K562 (cell line): Measurements from ENCODE around the gene KAZN. TPM values are rescaled to one million over a fixed set of nuclear protein-coding genes. Genes with fewer than 3 reads are reported as not detected.
A peak's percentile ranks its signal among the peaks of the same experiment; 100 is the strongest.

Experiments
- ATAC-seq: fragments of 200-7000 bp; cut with Tn5 transposase; 3 replicates; pipeline ENCODE4 v1.9.1; 2020; ENCODE audit warnings: moderate library complexity
- BruUV-seq: library from RNA; stranded (reverse); fragments of 400-500 nt; replicated peaks from 2 replicates; lab custom pipeline; 2021; lab: Mats Ljungman, UMichigan
- CTCF ChIA-PET: fragments of 300-600 bp; formaldehyde crosslinking; extraction: SDS; loops from one replicate; lab custom pipeline; 2021; ENCODE audit warnings: low intra/inter-chr PET ratio; lab: Yijun Ruan, JAX
- POLR2A ChIA-PET: fragments of 300-600, 350-650 bp; sonication (Branson Sonifier 250); formaldehyde crosslinking; extraction: SDS; loops from one replicate; lab custom pipeline; 2021; ENCODE audit warnings: antibody characterized with exemption, inconsistent platforms; lab: Yijun Ruan, JAX
- DNase-seq, 4 experiments: peaks; one replicate each; pipeline versions ENCODE4 v3.0.0 to v3.0.0-alpha.2; 2011 to 2018; ENCODE audit warnings: low spot score in 3 of 4, mixed read lengths in 3 of 4; ENCODE audit errors: extremely low read depth in 1 of 4
- FAIRE-seq: peaks from 2 replicates; lab custom pipeline; 2011; peaks lifted over from hg19 to GRCh38; lab: Jason Lieb, UNC
- H2AFZ ChIP-seq: 2 replicates; pipeline ENCODE4 v1.6.0; 2011; ENCODE audit warnings: low read depth, low read length, control low read depth, inconsistent platforms
- H3K27ac ChIP-seq: fragments of 200-600 bp; 3 replicates; pipeline ENCODE4 v1.8.0; 2011; ENCODE audit warnings: low read depth, mild to moderate bottlenecking, control low read depth, inconsistent platforms, low read length, moderate library complexity, mixed read lengths; ENCODE audit errors: extremely low read depth
- H3K27me3 ChIP-seq, 2 experiments: fragments of 300-600 bp in 1 of 2; 2 replicates in 1 of 2; 3 replicates in 1 of 2; pipeline versions ENCODE4 v1.6.0 to v1.8.0; 2011; ENCODE audit warnings: inconsistent platforms in 2 of 2, low read length in 2 of 2, mild to moderate bottlenecking in 1 of 2, mixed read lengths in 1 of 2, moderate library complexity in 1 of 2; ENCODE audit not compliant: control insufficient read depth in 2 of 2, insufficient read depth in 2 of 2
- H3K36me3 ChIP-seq: fragments of 300-600 bp; 3 replicates; pipeline ENCODE4 v1.8.0; 2011; ENCODE audit warnings: mild to moderate bottlenecking, low read length, inconsistent platforms; ENCODE audit not compliant: control insufficient read depth, insufficient read depth
- H3K4me1 ChIP-seq, 2 experiments: fragments of 200-600 bp in 1 of 2; replicated peaks in 1 of 2; 2 replicates in 1 of 2; 3 replicates in 1 of 2; pipeline versions ENCODE4 v1.5.1 to v1.8.0; 2011; ENCODE audit warnings: inconsistent platforms in 2 of 2, low read length in 2 of 2, mild to moderate bottlenecking in 1 of 2, mixed read lengths in 1 of 2, moderate library complexity in 1 of 2; ENCODE audit not compliant: control insufficient read depth in 2 of 2, insufficient read depth in 2 of 2
- H3K4me2 ChIP-seq: 2 replicates; pipeline ENCODE4 v1.6.1; 2011; ENCODE audit warnings: low read length, control low read depth, inconsistent platforms, mixed read lengths; ENCODE audit not compliant: insufficient read depth
- H3K4me3 ChIP-seq: fragments of 200-600 bp; sonication (generic), shearing (Covaris generic); 2 replicates; pipeline ENCODE4 v1.5.1; 2016; ENCODE audit warnings: control low read depth, inconsistent platforms
- H3K79me2 ChIP-seq: fragments of 200-600 bp; 3 replicates; pipeline ENCODE4 v1.8.0; 2011; ENCODE audit warnings: low read length, inconsistent platforms; ENCODE audit not compliant: control insufficient read depth, insufficient read depth
- H3K9ac ChIP-seq, 2 experiments: 2 replicates each; pipeline versions ENCODE4 v1.6.0 to v1.6.1; 2011; ENCODE audit warnings: low read depth in 2 of 2, low read length in 2 of 2, control low read depth in 1 of 2, inconsistent platforms in 1 of 2, mild to moderate bottlenecking in 1 of 2, mixed read lengths in 1 of 2; ENCODE audit not compliant: insufficient read depth in 1 of 2
- H3K9me1 ChIP-seq: one replicate; pipeline ENCODE4 v1.6.0; 2011; ENCODE audit warnings: inconsistent platforms, mild to moderate bottlenecking, low read length, moderate library complexity; ENCODE audit not compliant: control insufficient read depth, insufficient read depth
- H3K9me3 ChIP-seq: replicated peaks from 2 replicates; pipeline ENCODE4 v1.5.1; 2011; ENCODE audit warnings: low read depth, low read length, inconsistent platforms; ENCODE audit not compliant: control insufficient read depth, insufficient read depth
- H4K20me1 ChIP-seq: replicated peaks from 2 replicates; pipeline ENCODE4 v1.6.1; 2011; ENCODE audit warnings: low read length, inconsistent platforms, mixed read lengths; ENCODE audit not compliant: control insufficient read depth, insufficient read depth
- FOXK1 ChIP-seq: sonication (generic); formaldehyde crosslinking; IDR thresholded peaks from 2 replicates; pipeline ENCODE4 v1.8.0; 2022; ENCODE audit warnings: missing genetic modification reagents, mild to moderate bottlenecking, borderline replicate concordance
- JUNB ChIP-seq: fragments of 450-650 bp; formaldehyde crosslinking; conservative IDR thresholded peaks from 2 replicates; pipeline ENCODE4 v1.4.0; 2020; ENCODE audit warnings: mild to moderate bottlenecking
- KDM1A ChIP-seq, 2 experiments: fragments of 450-650 bp; IDR thresholded peaks; 2 replicates each; pipeline ENCODE4 v1.6.1; 2016; ENCODE audit warnings: mild to moderate bottlenecking in 2 of 2
- NEUROD1 ChIP-seq: fragments of 150-350 bp; IDR thresholded peaks from 2 replicates; pipeline ENCODE4 v1.6.1; 2014; ENCODE audit warnings: borderline replicate concordance, low read length, low read depth; ENCODE audit not compliant: partially characterized antibody
- SAFB2 ChIP-seq: fragments of 200-400 bp; formaldehyde crosslinking; IDR thresholded peaks from 2 replicates; pipeline ENCODE4 v1.6.1; 2018; ENCODE audit warnings: borderline replicate concordance, low read length, low read depth, moderate library complexity; ENCODE audit not compliant: severe bottlenecking
- ZKSCAN1 ChIP-seq: fragments of 150-350 bp; IDR thresholded peaks from 2 replicates; pipeline ENCODE4 v1.6.1; 2016; ENCODE audit warnings: low read depth, low read length
- ZNF224 ChIP-seq: sonication (generic); formaldehyde crosslinking; IDR thresholded peaks from 2 replicates; pipeline ENCODE4 v1.8.0; 2022; ENCODE audit warnings: mild to moderate bottlenecking, missing genetic modification reagents
- ZNF253 ChIP-seq: fragments of 250-450 bp; sonication (Bioruptor Pico); conservative IDR thresholded peaks from 2 replicates; pipeline ENCODE4 v1.6.1; 2021; ENCODE audit warnings: mild to moderate bottlenecking
- ZNF282 ChIP-seq: sonication (generic); formaldehyde crosslinking; IDR thresholded peaks from 2 replicates; pipeline ENCODE4 v1.8.1; 2023; ENCODE audit warnings: missing genetic modification reagents
- ZNF695 ChIP-seq: fragments of 450-650 bp; formaldehyde crosslinking; IDR thresholded peaks from 2 replicates; pipeline ENCODE4 v1.4.0; 2020; ENCODE audit warnings: mild to moderate bottlenecking, moderate library complexity
- WGBS: fragments of 100-300 bp; shearing (Covaris generic); methylation state at CpG from one replicate; pipeline ENCODE4 v1.1.6; 2016; ENCODE audit warnings: low coverage, mixed read lengths; ENCODE audit not compliant: insufficient coverage; ENCODE audit errors: missing lambda C conversion rate; 5-methylcytosine and 5-hydroxymethylcytosine counted together
- in situ Hi-C: fragments of 300-500 bp; cut with MboI; formaldehyde crosslinking; loops from 4 replicates; pipeline ENCODE4 v1.15.0; 2018; ENCODE audit warnings: inconsistent platforms, mixed read lengths
- intact Hi-C: fragments of 100-400 bp; cut with micrococcal nuclease; formaldehyde crosslinking; loops from 2 replicates; pipeline ENCODE4 v1.14.2; 2022
- polyA plus RNA-seq, 8 experiments: library from polyadenylated mRNA; depleted of rRNA in 4 of 8; stranded (reverse) in 5 of 8; unstranded in 3 of 8; fragments of >200 nt; fragmentation: Nextera tagmentation in 2 of 8; fragmentation: Illumina TruSeq in 1 of 8; extraction: Ambion mirVana in 2 of 8; extraction: Trizol in 1 of 8; gene quantifications; 2 replicates each; pipeline versions ENCODE4 v1.2.1 to v1.2.3, GENCODE V29; 2011 to 2014; ENCODE audit warnings: inconsistent platforms in 1 of 8, missing spikeins in 1 of 8
- total RNA-seq, 7 experiments: library from RNA; depleted of rRNA in 6 of 7; stranded (reverse); fragments of >200 nt in 6 of 7; fragmentation: Illumina TruSeq in 2 of 7; extraction: Trizol in 2 of 7; gene quantifications; 2 replicates each; pipeline versions ENCODE4 v1.2.1 to v1.2.3, GENCODE V29; 2011 to 2021; ENCODE audit warnings: low replicate concordance in 1 of 7
- TF ChIP-seq, protein P1 (sequence below): fragments of 250-450 bp; sonication (Bioruptor Pico); IDR thresholded peaks from 2 replicates; pipeline ENCODE4 v1.8.0; 2021; ENCODE audit warnings: moderate library complexity, mild to moderate bottlenecking, inconsistent platforms
- TF ChIP-seq, protein P2 (sequence below): sonication (generic); formaldehyde crosslinking; IDR thresholded peaks from 2 replicates; pipeline ENCODE4 v1.8.1; 2023; ENCODE audit warnings: missing genetic modification reagents, mild to moderate bottlenecking, borderline replicate concordance
- TF ChIP-seq, protein P3 (sequence below): fragments of 450-650 bp; formaldehyde crosslinking; IDR thresholded peaks from 2 replicates; pipeline ENCODE4 v1.4.0; 2022; ENCODE audit warnings: mild to moderate bottlenecking, moderate library complexity
- TF ChIP-seq, protein P4 (sequence below): fragments of 250-450 bp; sonication (Bioruptor Pico); IDR thresholded peaks from 2 replicates; pipeline ENCODE4 v1.5.1; 2021; ENCODE audit warnings: mild to moderate bottlenecking

KAZN gene
- total and polyA plus RNA-seq, 9 of the 15 experiments (the other 6 are each of a cell fraction or from before 2014, with no cell fraction given): 2.1 to 21.6 (median 5.4) TPM

DNA sequence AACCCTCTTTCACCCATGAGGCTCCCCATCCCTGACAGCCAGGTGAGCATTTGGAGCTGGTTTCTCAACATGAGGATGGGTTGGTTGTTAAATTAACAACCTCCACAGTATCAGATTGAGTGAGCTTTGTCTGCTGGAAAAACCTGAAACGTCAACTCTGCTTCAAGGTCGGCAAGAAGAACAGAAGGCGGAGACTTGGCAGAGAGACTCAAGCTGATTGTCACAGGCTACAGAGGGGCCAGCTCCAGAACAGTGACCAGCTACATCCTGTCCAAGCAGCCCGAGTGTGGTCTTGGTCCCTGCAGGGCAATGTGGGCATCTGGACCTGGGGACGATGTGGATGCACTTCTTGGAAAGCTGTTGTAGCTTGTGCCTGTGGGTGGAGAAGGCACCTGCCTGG lies 518.5 kb downstream of the KAZN start:
- WGBS: 2% methylated on average over 5 of the region's 5 CpGs
- POLR2A ChIA-PET: interaction anchor here (0.6 to 1.6 kb wide), 3 partner anchors 12 to 507 kb away, joined by 4 to 6 read pairs (median 4); no protein-coding TSS in a partner anchor
- Histone ChIP-seq H3K27me3 (peaks cover 47 to 78% of the 10 kb centered on the region in 2 experiments), H3K9me1 (no peaks in the 10 kb centered on the region), H3K9me3 (no peaks in the 10 kb centered on the region), H3K27ac (no peak overlapping the region), H2AFZ (no peak overlapping the region), H3K9ac (0 out of 4 replicates have a peak overlapping the region, but pooled peaks of 1 of the 2 experiments have one; percentile 29), H4K20me1 (peaks cover 9% of the 10 kb centered on the region), H3K4me3 (no peak overlapping the region), H3K36me3 (no peaks in the 10 kb centered on the region), H3K4me1 (no peaks in the 10 kb centered on the region), H3K79me2 (no peaks in the 10 kb centered on the region), H3K4me2 (no peak overlapping the region)
- CTCF ChIA-PET: no interaction called here
- intact Hi-C loops (no loop called here), in situ Hi-C loops (no loop called here)
- TF ChIP-seq SAFB2: no peak
- TF ChIP-seq JUNB (CRISPR knock-in tag): no peak
- TF ChIP-seq, protein P1, sequence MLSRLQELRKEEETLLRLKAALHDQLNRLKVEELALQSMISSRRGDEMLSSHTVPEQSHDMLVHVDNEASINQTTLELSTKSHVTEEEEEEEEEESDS (CRISPR knock-in tag): no peak
- TF ChIP-seq, protein P2, sequence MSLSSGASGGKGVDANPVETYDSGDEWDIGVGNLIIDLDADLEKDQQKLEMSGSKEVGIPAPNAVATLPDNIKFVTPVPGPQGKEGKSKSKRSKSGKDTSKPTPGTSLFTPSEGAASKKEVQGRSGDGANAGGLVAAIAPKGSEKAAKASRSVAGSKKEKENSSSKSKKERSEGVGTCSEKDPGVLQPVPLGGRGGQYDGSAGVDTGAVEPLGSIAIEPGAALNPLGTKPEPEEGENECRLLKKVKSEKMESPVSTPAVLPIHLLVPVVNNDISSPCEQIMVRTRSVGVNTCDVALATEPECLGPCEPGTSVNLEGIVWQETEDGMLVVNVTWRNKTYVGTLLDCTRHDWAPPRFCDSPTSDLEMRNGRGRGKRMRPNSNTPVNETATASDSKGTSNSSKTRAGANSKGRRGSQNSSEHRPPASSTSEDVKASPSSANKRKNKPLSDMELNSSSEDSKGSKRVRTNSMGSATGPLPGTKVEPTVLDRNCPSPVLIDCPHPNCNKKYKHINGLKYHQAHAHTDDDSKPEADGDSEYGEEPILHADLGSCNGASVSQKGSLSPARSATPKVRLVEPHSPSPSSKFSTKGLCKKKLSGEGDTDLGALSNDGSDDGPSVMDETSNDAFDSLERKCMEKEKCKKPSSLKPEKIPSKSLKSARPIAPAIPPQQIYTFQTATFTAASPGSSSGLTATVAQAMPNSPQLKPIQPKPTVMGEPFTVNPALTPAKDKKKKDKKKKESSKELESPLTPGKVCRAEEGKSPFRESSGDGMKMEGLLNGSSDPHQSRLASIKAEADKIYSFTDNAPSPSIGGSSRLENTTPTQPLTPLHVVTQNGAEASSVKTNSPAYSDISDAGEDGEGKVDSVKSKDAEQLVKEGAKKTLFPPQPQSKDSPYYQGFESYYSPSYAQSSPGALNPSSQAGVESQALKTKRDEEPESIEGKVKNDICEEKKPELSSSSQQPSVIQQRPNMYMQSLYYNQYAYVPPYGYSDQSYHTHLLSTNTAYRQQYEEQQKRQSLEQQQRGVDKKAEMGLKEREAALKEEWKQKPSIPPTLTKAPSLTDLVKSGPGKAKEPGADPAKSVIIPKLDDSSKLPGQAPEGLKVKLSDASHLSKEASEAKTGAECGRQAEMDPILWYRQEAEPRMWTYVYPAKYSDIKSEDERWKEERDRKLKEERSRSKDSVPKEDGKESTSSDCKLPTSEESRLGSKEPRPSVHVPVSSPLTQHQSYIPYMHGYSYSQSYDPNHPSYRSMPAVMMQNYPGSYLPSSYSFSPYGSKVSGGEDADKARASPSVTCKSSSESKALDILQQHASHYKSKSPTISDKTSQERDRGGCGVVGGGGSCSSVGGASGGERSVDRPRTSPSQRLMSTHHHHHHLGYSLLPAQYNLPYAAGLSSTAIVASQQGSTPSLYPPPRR (CRISPR knock-in tag): no peak
- TF ChIP-seq ZKSCAN1: no peak
- TF ChIP-seq, protein P3, sequence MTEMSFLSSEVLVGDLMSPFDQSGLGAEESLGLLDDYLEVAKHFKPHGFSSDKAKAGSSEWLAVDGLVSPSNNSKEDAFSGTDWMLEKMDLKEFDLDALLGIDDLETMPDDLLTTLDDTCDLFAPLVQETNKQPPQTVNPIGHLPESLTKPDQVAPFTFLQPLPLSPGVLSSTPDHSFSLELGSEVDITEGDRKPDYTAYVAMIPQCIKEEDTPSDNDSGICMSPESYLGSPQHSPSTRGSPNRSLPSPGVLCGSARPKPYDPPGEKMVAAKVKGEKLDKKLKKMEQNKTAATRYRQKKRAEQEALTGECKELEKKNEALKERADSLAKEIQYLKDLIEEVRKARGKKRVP (CRISPR knock-in tag): no peak
- TF ChIP-seq ZNF224 (CRISPR knock-in tag): no peak
- no peak for TF ChIP-seq ZNF282 (CRISPR knock-in tag)
- TF ChIP-seq ZNF253 (CRISPR knock-in tag): no peak
- TF ChIP-seq, protein P4, sequence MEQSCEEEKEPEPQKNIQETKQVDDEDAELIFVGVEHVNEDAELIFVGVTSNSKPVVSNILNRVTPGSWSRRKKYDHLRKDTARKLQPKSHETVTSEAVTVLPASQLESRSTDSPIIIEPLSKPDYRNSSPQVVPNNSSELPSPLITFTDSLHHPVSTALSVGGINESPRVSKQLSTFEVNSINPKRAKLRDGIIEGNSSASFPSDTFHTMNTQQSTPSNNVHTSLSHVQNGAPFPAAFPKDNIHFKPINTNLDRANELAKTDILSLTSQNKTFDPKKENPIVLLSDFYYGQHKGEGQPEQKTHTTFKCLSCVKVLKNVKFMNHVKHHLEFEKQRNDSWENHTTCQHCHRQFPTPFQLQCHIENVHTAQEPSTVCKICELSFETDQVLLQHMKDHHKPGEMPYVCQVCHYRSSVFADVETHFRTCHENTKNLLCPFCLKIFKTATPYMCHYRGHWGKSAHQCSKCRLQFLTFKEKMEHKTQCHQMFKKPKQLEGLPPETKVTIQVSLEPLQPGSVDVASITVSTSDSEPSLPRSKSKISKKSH (CRISPR knock-in tag): no peak
- no peak for TF ChIP-seq ZNF695
- no peak for TF ChIP-seq FOXK1
- no peak for TF ChIP-seq NEUROD1
- no peak for TF ChIP-seq KDM1A (IDR thresholded peaks at IDR 0.05)
- DNase-seq (no peak), FAIRE-seq (no peak), ATAC-seq (no peak)
- BruUV-seq: no TSS peak
